AG08396 (cell line): ENCODE data around the gene RNF150.

Source experiments
- DNase-seq: peaks from one replicate; pipeline ENCODE4 v3.0.0; 2012; ENCODE audit warnings: low spot score, mixed read lengths

Gene RNF150

GRCh38 chr4:140976768-140977167 lies 156.5 kb downstream of the RNF150 start:
- DNase-seq: no peak

GRCh38 chr4:140971077-140971792 lies 162.0 kb downstream of the RNF150 start:
- no peak for DNase-seq

- no peak for DNase-seq
These were observed 164.0 kb downstream of the RNF150 start for GRCh38 chr4:140969296-140969695.

- DNase-seq: no peak
These were observed 164.9 kb downstream of the RNF150 start for GRCh38 chr4:140968371-140968770.

GRCh38 chr4:140963883-140964282 lies 169.4 kb downstream of the RNF150 start:
- DNase-seq: no peak

- no peak for DNase-seq
These were observed 177.6 kb downstream of the RNF150 start for GRCh38 chr4:140955641-140956040.

- no peak for DNase-seq
These were observed 180.6 kb downstream of the RNF150 start for GRCh38 chr4:140952717-140953116.

GRCh38 chr4:140947506-140947905 lies 185.8 kb downstream of the RNF150 start:
- no peak for DNase-seq

- DNase-seq: no peak
These were observed 188.2 kb downstream of the RNF150 start for GRCh38 chr4:140945106-140945505.

- no peak for DNase-seq
These were observed 188.7 kb downstream of the RNF150 start for GRCh38 chr4:140944572-140944971.

GRCh38 chr4:140944199-140944515 lies 189.1 kb downstream of the RNF150 start:
- DNase-seq: no peak

GRCh38 chr4:140943486-140944198 lies 189.6 kb downstream of the RNF150 start:
- DNase-seq: no peak

- DNase-seq: no peak
These were observed 192.7 kb downstream of the RNF150 start for GRCh38 chr4:140940589-140940988.

- peak; percentile 33 for DNase-seq
These were observed 195.4 kb downstream of the RNF150 start for GRCh38 chr4:140937866-140938265.

GRCh38 chr4:140935254-140935653 lies 198.0 kb downstream of the RNF150 start:
- no peak for DNase-seq

GRCh38 chr4:140932501-140933045 lies 200.7 kb downstream of the RNF150 start:
- DNase-seq: no peak

GRCh38 chr4:140931911-140932310 lies 201.4 kb downstream of the RNF150 start:
- DNase-seq: no peak

GRCh38 chr4:140930557-140930956 lies 202.7 kb downstream of the RNF150 start:
- no peak for DNase-seq

GRCh38 chr4:140930011-140930410 lies 203.3 kb downstream of the RNF150 start:
- DNase-seq: no peak

- DNase-seq: no peak
These were observed 204.4 kb downstream of the RNF150 start for GRCh38 chr4:140928880-140929279.

GRCh38 chr4:140926672-140927071 lies 206.6 kb downstream of the RNF150 start:
- DNase-seq: no peak

GRCh38 chr4:140925417-140925816 lies 207.9 kb downstream of the RNF150 start:
- DNase-seq: no peak

GRCh38 chr4:140924761-140925392 lies 208.4 kb downstream of the RNF150 start:
- no peak for DNase-seq
